ENCODE data around the gene CDKAL1.

GRCh38 chr6:21132856-21133838, 598.9 kb downstream of the CDKAL1 start:
- TF ChIP-seq, protein P1, sequence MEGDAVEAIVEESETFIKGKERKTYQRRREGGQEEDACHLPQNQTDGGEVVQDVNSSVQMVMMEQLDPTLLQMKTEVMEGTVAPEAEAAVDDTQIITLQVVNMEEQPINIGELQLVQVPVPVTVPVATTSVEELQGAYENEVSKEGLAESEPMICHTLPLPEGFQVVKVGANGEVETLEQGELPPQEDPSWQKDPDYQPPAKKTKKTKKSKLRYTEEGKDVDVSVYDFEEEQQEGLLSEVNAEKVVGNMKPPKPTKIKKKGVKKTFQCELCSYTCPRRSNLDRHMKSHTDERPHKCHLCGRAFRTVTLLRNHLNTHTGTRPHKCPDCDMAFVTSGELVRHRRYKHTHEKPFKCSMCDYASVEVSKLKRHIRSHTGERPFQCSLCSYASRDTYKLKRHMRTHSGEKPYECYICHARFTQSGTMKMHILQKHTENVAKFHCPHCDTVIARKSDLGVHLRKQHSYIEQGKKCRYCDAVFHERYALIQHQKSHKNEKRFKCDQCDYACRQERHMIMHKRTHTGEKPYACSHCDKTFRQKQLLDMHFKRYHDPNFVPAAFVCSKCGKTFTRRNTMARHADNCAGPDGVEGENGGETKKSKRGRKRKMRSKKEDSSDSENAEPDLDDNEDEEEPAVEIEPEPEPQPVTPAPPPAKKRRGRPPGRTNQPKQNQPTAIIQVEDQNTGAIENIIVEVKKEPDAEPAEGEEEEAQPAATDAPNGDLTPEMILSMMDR (IDR thresholded peaks at IDR 0.05), result no peak
- no peak for TF ChIP-seq POLR2AphosphoS5 (IDR thresholded peaks at IDR 0.05)
- TF ChIP-seq POLR2A (IDR thresholded peaks at IDR 0.05), result no peak
